Measurements from ENCODE around the gene INSYN2B.

INSYN2B gene

GRCh38 chr5:169974121-169974770, 6.0 kb downstream of the INSYN2B start:
- no peak overlapping the region for H3K9ac ChIP-seq (ENCODE audit: low read depth, low read length)
- DNase-seq (no peak), ATAC-seq (ENCODE audit: insufficient read depth, low read depth) (no peak)
- H3K4me1 ChIP-seq (ENCODE audit: insufficient read depth, low read length) = no peaks in the 10 kb centered on the region
- H2AFZ ChIP-seq (ENCODE audit: low read depth, low read length) = no peak overlapping the region
- H3K36me3 ChIP-seq (ENCODE audit: insufficient read depth, low read length) = peaks cover 6% of the 10 kb centered on the region; the same call in 1 of the 2 replicates
- H4K20me1 ChIP-seq (ENCODE audit: insufficient read depth, low read length) = no peaks in the 10 kb centered on the region
- no peaks in the 10 kb centered on the region for H3K27me3 ChIP-seq (ENCODE audit: insufficient read depth, low read length, poor library complexity)
- H3K4me2 ChIP-seq (ENCODE audit: insufficient read depth, low read length) = no peak overlapping the region
- TF ChIP-seq EZH2 (IDR thresholded peaks at IDR 0.05; ENCODE audit: borderline replicate concordance, low read depth, low read length, severe bottlenecking) (no peak), CTCF (IDR thresholded peaks at IDR 0.05; ENCODE audit: borderline replicate concordance, extremely low read depth, low read length, poor library complexity, severe bottlenecking) (no peak)
- H3K27ac ChIP-seq (ENCODE audit: low read length) = no peak overlapping the region
- H3K4me3 ChIP-seq (ENCODE audit: low read depth in 1 of 2, low read length in 2 of 2) = no peak overlapping the region
- H3K9me3 ChIP-seq (ENCODE audit: insufficient read depth, low read length, severe bottlenecking) = no peaks in the 10 kb centered on the region
- no peaks in the 10 kb centered on the region for H3K79me2 ChIP-seq (ENCODE audit: insufficient read depth, low read length)

- TF ChIP-seq CTCF (IDR thresholded peaks at IDR 0.05; ENCODE audit: borderline replicate concordance, extremely low read depth, low read length, poor library complexity, severe bottlenecking) (no peak), EZH2 (IDR thresholded peaks at IDR 0.05; ENCODE audit: borderline replicate concordance, low read depth, low read length, severe bottlenecking) (no peak)
Measured at GRCh38 chr5:169973056-169973455, 7.2 kb downstream of the INSYN2B start.

GRCh38 chr5:169971780-169972179, 8.5 kb downstream of the INSYN2B start:
- no peaks in the 10 kb centered on the region for H3K27me3 ChIP-seq (ENCODE audit: insufficient read depth, low read length, poor library complexity)
- no peak overlapping the region for H3K9ac ChIP-seq (ENCODE audit: low read depth, low read length)
- ATAC-seq (ENCODE audit: insufficient read depth, low read depth) = no peak
- no peaks in the 10 kb centered on the region for H3K9me3 ChIP-seq (ENCODE audit: insufficient read depth, low read length, severe bottlenecking)
- no peaks in the 10 kb centered on the region for H4K20me1 ChIP-seq (ENCODE audit: insufficient read depth, low read length)
- H3K4me2 ChIP-seq (ENCODE audit: insufficient read depth, low read length) = no peak overlapping the region
- H2AFZ ChIP-seq (ENCODE audit: low read depth, low read length) = no peak overlapping the region
- H3K4me1 ChIP-seq (ENCODE audit: insufficient read depth, low read length) = no peaks in the 10 kb centered on the region
- TF ChIP-seq EZH2 (IDR thresholded peaks at IDR 0.05; ENCODE audit: borderline replicate concordance, low read depth, low read length, severe bottlenecking) = no peak
- TF ChIP-seq CTCF (IDR thresholded peaks at IDR 0.05; ENCODE audit: borderline replicate concordance, extremely low read depth, low read length, poor library complexity, severe bottlenecking) = no peak
- no peak overlapping the region for H3K27ac ChIP-seq (ENCODE audit: low read length)
- H3K79me2 ChIP-seq (ENCODE audit: insufficient read depth, low read length) = no peaks in the 10 kb centered on the region
- peaks cover 6% of the 10 kb centered on the region; the same call in 1 of the 2 replicates for H3K36me3 ChIP-seq (ENCODE audit: insufficient read depth, low read length)
- no peak overlapping the region for H3K4me3 ChIP-seq (ENCODE audit: low read depth in 1 of 2, low read length in 2 of 2)
- DNase-seq = no peak

More at GRCh38 chr5:169973056-169973455, 7.2 kb downstream of the INSYN2B start:
- Histone ChIP-seq H3K4me3 (ENCODE audit: low read depth in 1 of 2, low read length in 2 of 2) (no peak overlapping the region), H3K4me2 (ENCODE audit: insufficient read depth, low read length) (no peak overlapping the region), H3K9me3 (ENCODE audit: insufficient read depth, low read length, severe bottlenecking) (no peaks in the 10 kb centered on the region), H4K20me1 (ENCODE audit: insufficient read depth, low read length) (no peaks in the 10 kb centered on the region), H3K36me3 (ENCODE audit: insufficient read depth, low read length) (peaks cover 6% of the 10 kb centered on the region; the same call in 1 of the 2 replicates), H3K79me2 (ENCODE audit: insufficient read depth, low read length) (no peaks in the 10 kb centered on the region), H3K9ac (ENCODE audit: low read depth, low read length) (no peak overlapping the region), H3K4me1 (ENCODE audit: insufficient read depth, low read length) (no peaks in the 10 kb centered on the region), H3K27me3 (ENCODE audit: insufficient read depth, low read length, poor library complexity) (no peaks in the 10 kb centered on the region), H3K27ac (ENCODE audit: low read length) (no peak overlapping the region), H2AFZ (ENCODE audit: low read depth, low read length) (no peak overlapping the region)
- DNase-seq = no peak
- ATAC-seq (ENCODE audit: insufficient read depth, low read depth) = no peak

All from DND-41 (cell line).